Heart right ventricle (tissue), 16 donors: ENCODE measurements around the gene ITGA2. TPM values are rescaled to one million over a fixed set of nuclear protein-coding genes. Genes with fewer than 3 reads are reported as not detected.

Source experiments
- ATAC-seq, 8 donors: fragments of 200-7000 bp; cut with Tn5 transposase; one replicate each; pipeline ENCODE4 v1.9.1; 2020; ENCODE audit warnings: mild to moderate bottlenecking in 8 of 8, moderate library complexity in 8 of 8, moderate number of reproducible peaks in 1 of 8
- DNase-seq, 2 donors: peaks; one replicate each; pipeline ENCODE4 v3.0.0-alpha.2; 2020
- H3K27ac ChIP-seq, 10 donors: fragments of 200-600 bp; sonication (generic) in 2 of 10; one replicate each; pipeline versions ENCODE4 v1.5.0 to v1.8.0; 2020 to 2022; ENCODE audit warnings: mild to moderate bottlenecking in 3 of 10
- H3K27me3 ChIP-seq, 7 donors: fragments of 200-600 bp; one replicate each; pipeline ENCODE4 v1.8.0; 2021 to 2022; ENCODE audit warnings: mild to moderate bottlenecking in 2 of 7
- H3K36me3 ChIP-seq, 9 donors: fragments of 200-600 bp; sonication (generic) in 1 of 9; one replicate each; pipeline versions ENCODE4 v1.5.0 to v1.8.0; 2020 to 2022; ENCODE audit warnings: mild to moderate bottlenecking in 2 of 9
- H3K4me1 ChIP-seq, 9 donors: fragments of 200-600 bp; sonication (generic) in 1 of 9; one replicate each; pipeline versions ENCODE4 v1.5.0 to v1.8.0; 2020 to 2022; ENCODE audit warnings: mild to moderate bottlenecking in 4 of 9
- H3K4me3 ChIP-seq, 10 donors: fragments of 200-600 bp; sonication (generic) in 2 of 10; one replicate each; pipeline versions ENCODE4 v1.5.0 to v1.8.0; 2020 to 2022; ENCODE audit warnings: mild to moderate bottlenecking in 7 of 10, moderate library complexity in 2 of 10
- H3K9me3 ChIP-seq, 11 donors: fragments of 200-600 bp in 10 of 11; sonication (generic) in 2 of 11; one replicate each; pipeline versions ENCODE4 v1.5.0 to v1.8.0; 2013 to 2022; ENCODE audit warnings: mild to moderate bottlenecking in 2 of 11, control low read depth in 1 of 11, moderate library complexity in 1 of 11
- WGBS, 2 donors: extraction: QIAGEN DNeasy Blood & Tissue Kit; methylation state at CpG; one replicate each; pipeline ENCODE4 v1.1.7; 2013; ENCODE audit warnings: inconsistent platforms in 1 of 2; 5-methylcytosine and 5-hydroxymethylcytosine counted together
- intact Hi-C, 10 donors: fragments of 100-400 bp; cut with DNase I; formaldehyde crosslinking; loops; one replicate each; pipeline versions ENCODE4 v1.11.1 to v1.14.2; 2022
- polyA plus RNA-seq, 2 donors: library from polyadenylated mRNA; stranded (reverse); fragments of 200-250 nt; gene quantifications; one replicate each; pipeline ENCODE4 v1.2.3, GENCODE V29; 2013
- total RNA-seq, 10 donors: library from RNA; stranded (reverse); fragmentation: NEBNext Ultra II Directional in 3 of 10; extraction: Animal tissue kit (Norgen Biotek cat#: 25700) in 3 of 10; gene quantifications; one replicate each; pipeline versions ENCODE4 v1.2.1 to v1.2.4, GENCODE V29; 2021 to 2023
- TF ChIP-seq, protein P1 (sequence below), 9 donors: fragments of 200-600 bp; sonication (generic) in 2 of 9; IDR thresholded peaks; one replicate each; pipeline versions ENCODE4 v1.5.0 to v1.8.0; 2021 to 2022; ENCODE audit warnings: antibody characterized with exemption in 9 of 9, mild to moderate bottlenecking in 5 of 9, moderate library complexity in 1 of 9
- donor health status: Arrhythmogenic right ventricular cardiomyopathy.
- donor health status: ischemic (EF 13 %, LVEDD 7.1; RV severe dilation, severe dysfunction).
- donor health status: healthy with polysubstance abuse.
- donor health status: DM: no; HTN: yes; CAD: no.
- donor health status: DM: no; HTN: no; CAD: no.
- donor health status: ischemic (EF 25% LVEDD 6.9; RV normal size, moderate dysfunction).
- donor health status: ischemic (EF 25% LVEDD 5.7; RV mildly dilated, moderate dysfunction).
- donor health status: healthy.
- donor health status: DM: yes; HTN: yes; CAD: no.
- donor health status: Ischemic cardiomyopathy.
- donor health status: ischemic (EF 35%, LVEDD 5.7; RV mildly dilated, moderate dysfunction).
- donor health status: nonischemic (EF 11% LVEDD 7.7; RV severe dilation, severe dysfunction).
- donor health status: DM: yes; HTN: yes; CAD: no.
- donor health status: PGD.
- donor health status: ischemic (EF 29% LVEDD 5.4; RV normal size, mild dysfunction).
- donor health status: nonischemic (EF 23%, LVEDD 6.1; RV moderate dilation, normal function).

Gene ITGA2
- total and polyA plus RNA-seq, 12 donors, result 0.22 to 9.4 (median 0.92) TPM

DNA sequence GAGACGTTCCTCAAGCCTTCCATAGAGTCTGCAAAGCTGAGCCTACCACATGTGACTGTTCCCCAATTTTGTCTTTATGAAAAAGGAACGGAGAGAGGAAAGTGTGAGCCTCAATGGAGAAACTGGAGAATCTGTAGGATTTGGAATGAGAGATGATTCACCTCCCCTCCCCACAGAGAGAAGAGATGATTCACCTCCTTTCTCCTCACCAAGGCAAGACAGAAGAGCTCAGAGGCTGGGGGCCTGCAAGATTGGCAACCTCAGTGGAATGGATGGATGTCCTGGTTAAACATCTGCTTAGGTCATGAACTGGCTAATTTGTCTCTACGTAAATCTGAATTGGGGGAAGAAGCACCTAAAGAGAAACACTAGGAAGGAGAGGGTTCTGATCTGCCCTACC lies 137.4 kb downstream of the ITGA2 start:
- TF ChIP-seq, protein P1, sequence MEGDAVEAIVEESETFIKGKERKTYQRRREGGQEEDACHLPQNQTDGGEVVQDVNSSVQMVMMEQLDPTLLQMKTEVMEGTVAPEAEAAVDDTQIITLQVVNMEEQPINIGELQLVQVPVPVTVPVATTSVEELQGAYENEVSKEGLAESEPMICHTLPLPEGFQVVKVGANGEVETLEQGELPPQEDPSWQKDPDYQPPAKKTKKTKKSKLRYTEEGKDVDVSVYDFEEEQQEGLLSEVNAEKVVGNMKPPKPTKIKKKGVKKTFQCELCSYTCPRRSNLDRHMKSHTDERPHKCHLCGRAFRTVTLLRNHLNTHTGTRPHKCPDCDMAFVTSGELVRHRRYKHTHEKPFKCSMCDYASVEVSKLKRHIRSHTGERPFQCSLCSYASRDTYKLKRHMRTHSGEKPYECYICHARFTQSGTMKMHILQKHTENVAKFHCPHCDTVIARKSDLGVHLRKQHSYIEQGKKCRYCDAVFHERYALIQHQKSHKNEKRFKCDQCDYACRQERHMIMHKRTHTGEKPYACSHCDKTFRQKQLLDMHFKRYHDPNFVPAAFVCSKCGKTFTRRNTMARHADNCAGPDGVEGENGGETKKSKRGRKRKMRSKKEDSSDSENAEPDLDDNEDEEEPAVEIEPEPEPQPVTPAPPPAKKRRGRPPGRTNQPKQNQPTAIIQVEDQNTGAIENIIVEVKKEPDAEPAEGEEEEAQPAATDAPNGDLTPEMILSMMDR (IDR thresholded peaks at IDR 0.05), result no peak

DNA sequence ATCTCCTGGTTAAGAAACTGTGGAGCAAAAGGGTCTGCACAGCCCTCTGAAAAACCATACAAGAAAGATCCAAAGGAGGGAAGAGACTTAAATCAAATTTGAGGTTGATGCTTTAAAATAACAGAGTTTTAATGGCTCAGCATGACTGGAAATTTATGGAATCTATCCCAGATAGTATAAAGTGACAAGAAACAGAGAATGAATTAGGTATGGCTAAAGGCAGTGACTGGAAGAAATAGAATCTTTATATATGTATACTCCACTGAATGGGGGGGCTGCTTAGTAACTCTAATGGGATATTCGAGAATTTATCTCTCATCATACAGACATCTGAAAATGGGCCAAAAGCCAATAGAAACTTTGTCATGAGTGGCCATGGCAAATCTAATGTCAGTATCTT lies 138.0 kb downstream of the ITGA2 start:
- no peaks in the 10 kb centered on the region for H3K36me3 ChIP-seq
- H3K27me3 ChIP-seq, result no peaks in the 10 kb centered on the region
- no peak for DNase-seq
- TF ChIP-seq, protein P1 (IDR thresholded peaks at IDR 0.05), result no peak
- intact Hi-C loops, result no loop called here
- no peak for ATAC-seq
- H3K4me3 ChIP-seq, result no peak overlapping the region
- H3K27ac ChIP-seq, result no peak overlapping the region
- H3K9me3 ChIP-seq, result no peaks in the 10 kb centered on the region
- H3K4me1 ChIP-seq, result no peaks in the 10 kb centered on the region
- 0% methylated on average over 1 of the region's 1 CpG for WGBS, 2 donors

More for the DNA sequence above, 137.4 kb downstream of the ITGA2 start:
- intact Hi-C loops, result no loop called here
- 94% methylated on average over 3 of the region's 3 CpGs for WGBS, 2 donors
- DNase-seq (no peak), ATAC-seq (no peak)
- H3K4me3 ChIP-seq, result no peak overlapping the region
- no peaks in the 10 kb centered on the region for H3K27me3 ChIP-seq
- no peaks in the 10 kb centered on the region for H3K4me1 ChIP-seq
- no peaks in the 10 kb centered on the region for H3K36me3 ChIP-seq
- H3K27ac ChIP-seq, result no peak overlapping the region
- no peaks in the 10 kb centered on the region for H3K9me3 ChIP-seq

DNA sequence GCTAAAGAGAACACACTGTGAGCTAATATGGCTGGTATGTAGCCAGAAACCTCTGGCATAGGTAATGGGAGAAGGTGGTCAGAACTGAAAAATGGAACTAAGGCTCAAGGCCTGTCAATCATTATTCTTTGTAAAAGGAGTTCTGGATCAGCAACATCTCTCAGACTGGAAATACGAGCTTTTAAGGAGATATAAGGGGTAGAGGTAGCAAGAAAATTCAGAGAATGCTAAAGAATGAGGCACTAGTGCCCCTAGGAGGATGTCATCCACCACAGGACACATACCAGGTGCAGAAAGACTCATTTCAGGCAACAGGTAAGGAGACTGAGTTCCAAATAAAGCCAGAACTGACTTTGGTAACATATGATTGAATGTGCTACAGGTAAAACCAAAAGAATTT lies 139.3 kb downstream of the ITGA2 start:
- intact Hi-C loops, result no loop called here
- ATAC-seq (no peak), DNase-seq (no peak)
- TF ChIP-seq, protein P1 (IDR thresholded peaks at IDR 0.05), result no peak
- no peaks in the 10 kb centered on the region for H3K4me1 ChIP-seq
- no peak overlapping the region for H3K27ac ChIP-seq
- H3K36me3 ChIP-seq, result no peaks in the 10 kb centered on the region
- WGBS, 2 donors, result 93 to 100% methylated on average over 1 of the region's 1 CpG
- H3K4me3 ChIP-seq, result no peak overlapping the region
- no peaks in the 10 kb centered on the region for H3K27me3 ChIP-seq
- H3K9me3 ChIP-seq, result no peaks in the 10 kb centered on the region

DNA sequence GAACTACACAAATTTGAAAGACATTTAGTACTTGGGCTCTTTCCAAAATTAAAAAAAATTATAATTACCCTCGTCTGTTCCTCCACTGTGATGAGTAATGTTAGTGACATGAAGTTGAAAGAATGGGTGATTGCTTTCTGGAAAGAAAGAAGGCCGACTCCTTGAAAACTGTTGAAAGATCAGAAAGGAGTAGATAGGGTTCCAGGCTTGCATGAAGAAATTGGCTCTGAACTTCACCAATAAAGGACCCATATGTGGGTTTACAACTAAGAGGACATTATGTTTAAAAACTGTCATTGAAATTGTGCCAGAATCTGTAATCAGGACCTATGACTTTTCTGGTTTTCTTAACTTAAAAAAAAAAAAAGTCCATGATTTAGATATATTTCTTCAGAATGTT lies 141.1 kb downstream of the ITGA2 start:
- Histone ChIP-seq H3K4me1 (no peaks in the 10 kb centered on the region), H3K4me3 (no peak overlapping the region), H3K27ac (no peak overlapping the region), H3K9me3 (no peaks in the 10 kb centered on the region), H3K36me3 (no peaks in the 10 kb centered on the region), H3K27me3 (no peaks in the 10 kb centered on the region)
- WGBS, 2 donors, result 35 to 44% methylated on average over 2 of the region's 2 CpGs
- DNase-seq, result no peak
- TF ChIP-seq, protein P1 (IDR thresholded peaks at IDR 0.05), result no peak
- intact Hi-C loops, result no loop called here
- ATAC-seq, result peak in 2 of 8 donors; percentile 4 to 33
